A549 treated with CORT108297 at 1 μM for 4 hours (cell line): ENCODE measurements around the gene PPP1R27. TPM values are rescaled to one million over a fixed set of nuclear protein-coding genes. Genes with fewer than 3 reads are reported as not detected.

Experiments
- total RNA-seq: library from RNA; stranded (reverse); fragments of 200-300 nt; extraction: Qiagen RNA extraction; gene quantifications from 5 replicates; pipeline ENCODE4 v1.2.3, GENCODE V29; 2022

PPP1R27 gene, protein sequence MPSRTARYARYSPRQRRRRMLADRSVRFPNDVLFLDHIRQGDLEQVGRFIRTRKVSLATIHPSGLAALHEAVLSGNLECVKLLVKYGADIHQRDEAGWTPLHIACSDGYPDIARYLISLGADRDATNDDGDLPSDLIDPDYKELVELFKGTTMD
- total RNA-seq, result 0.10 to 0.43 TPM (median 0.17 TPM) in 4 of 5 replicates, not detected in the other

DNA sequence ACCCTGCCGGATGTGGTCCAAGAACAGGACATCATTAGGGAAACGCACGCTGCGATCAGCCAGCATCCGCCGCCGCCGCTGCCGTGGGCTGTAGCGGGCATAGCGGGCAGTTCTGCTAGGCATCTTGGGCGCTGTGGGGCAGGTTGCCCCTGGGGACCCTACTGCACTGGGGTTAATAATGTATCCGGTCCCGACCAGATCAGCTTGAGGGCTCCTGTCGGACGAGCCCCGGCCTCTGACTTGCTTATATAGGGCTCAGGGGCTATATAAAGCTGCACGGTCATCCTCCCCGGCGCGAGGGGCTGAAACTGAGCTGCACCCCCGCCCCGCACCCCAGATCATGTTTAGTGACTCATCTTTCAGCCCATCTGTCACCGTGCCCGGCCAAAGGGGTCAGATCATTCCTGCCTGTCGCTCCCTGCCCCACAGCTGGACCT is at the start of gene PPP1R27:
PPP1R27 (minus strand) TSS at position 220 of the 437 bp plus-strand sequence; CDS start at position 123, 97 bp downstream.

DNA sequence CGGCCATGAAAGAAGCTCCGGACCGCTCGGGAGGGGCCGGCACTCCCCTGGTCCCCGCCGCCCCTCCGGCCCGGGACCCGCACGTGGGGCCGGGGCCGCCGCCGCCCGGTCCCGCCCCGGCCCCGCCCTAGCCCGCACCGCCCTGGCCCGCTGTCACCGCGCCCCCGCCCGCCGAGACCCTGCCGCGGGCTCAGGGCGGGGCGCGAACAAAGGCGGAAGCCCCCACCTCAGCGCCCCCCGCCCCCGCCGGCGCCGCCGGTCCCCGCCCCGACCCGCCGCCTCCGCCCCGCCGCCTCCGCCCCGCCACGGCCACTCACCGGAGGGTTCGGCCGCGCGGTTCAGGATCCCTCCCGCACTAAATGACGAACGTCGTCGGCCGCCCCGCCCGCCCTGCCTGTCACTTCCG is 36.1 kb upstream of the PPP1R27 start, which contains the start of gene ARHGDIA:
ARHGDIA (minus strand) TSS at position 357 of the 406 bp plus-strand sequence. CDS start 1,407 bp downstream, outside the sequence.

DNA sequence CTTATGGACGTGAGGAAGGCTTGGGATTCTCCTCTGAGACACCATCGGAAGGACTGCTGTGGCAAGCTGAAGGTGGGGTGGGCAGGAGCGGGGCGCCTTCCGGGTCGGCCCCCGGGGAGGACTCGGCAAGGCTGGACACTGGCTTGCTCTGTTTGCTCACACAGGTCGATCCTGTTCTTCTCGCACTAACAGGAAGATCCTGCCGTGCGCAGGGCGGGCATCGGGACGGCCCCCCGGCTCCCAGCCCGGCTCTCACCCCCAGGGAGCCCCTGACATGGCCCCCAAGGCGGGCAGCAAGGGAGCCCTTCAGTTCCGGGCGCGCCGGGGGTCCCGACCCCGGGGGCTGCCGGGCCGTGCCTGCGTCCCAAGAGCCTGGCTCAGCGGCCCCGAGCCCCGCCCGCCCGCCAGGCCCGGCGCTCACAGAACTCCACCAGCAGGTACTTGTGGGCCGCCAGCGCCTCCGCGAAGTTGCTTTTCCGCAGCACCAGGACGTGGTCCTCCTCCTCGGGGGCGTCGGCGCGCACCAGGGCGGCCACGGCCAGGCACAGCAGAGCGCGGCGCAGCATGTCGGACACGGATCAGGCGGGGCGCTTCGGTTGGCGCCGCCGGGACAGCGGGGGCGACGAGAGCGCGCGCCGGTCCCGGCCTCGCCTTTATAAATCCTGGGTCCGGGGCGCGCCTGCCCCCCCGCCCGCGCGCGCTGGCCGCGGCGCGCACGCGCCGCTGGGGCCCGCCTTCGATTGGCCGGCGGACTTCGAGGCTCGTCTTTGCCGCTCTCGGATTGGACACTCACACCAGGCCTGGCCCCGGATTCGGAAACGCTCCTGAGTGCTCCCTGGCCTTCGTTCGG is 25.3 kb upstream of the PPP1R27 start, which contains the start of gene P4HB:
P4HB (minus strand) TSS at position 630 of the 850 bp plus-strand sequence; CDS start at position 566, 64 bp downstream.

DNA sequence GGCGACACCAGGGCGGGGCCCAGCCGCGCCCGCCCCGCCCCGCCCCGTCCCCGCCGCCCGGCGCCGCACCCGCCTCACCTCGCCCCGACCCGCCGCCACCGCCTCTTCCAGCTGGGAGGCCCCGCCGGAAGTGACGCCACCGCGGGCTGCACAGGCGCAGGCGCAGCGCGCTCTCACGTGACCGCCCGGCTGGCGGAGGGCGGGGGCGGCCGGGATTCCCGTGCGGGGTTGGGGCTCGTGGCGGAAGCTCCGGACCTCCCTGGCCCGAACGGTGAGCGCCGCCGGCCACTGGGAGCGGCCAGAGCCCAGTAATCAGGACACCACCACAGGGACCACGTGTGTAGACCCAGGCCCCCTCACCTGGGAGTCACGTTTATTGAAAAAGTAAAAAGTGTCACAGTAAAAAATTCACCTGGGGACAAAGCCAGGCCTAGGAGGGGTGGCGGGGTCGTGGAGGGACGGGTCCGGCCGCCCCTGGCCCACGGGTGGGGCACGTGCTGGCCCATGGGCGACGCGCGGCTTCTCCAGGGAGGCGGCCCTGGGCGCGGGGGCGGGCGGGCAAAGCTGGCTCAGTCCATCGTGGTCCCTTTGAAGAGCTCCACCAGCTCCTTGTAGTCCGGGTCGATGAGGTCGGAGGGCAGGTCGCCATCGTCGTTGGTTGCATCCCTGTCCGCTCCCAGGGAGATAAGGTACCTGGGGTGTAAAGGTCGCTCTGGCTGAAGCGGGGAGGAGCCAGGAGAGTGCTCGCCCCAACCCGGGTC is 1.5 kb downstream of the PPP1R27 start, which contains the start of gene MCRIP1:
MCRIP1 (minus strand) TSS at position 132 of the 761 bp plus-strand sequence. CDS start 8,785 bp downstream, outside the sequence.

DNA sequence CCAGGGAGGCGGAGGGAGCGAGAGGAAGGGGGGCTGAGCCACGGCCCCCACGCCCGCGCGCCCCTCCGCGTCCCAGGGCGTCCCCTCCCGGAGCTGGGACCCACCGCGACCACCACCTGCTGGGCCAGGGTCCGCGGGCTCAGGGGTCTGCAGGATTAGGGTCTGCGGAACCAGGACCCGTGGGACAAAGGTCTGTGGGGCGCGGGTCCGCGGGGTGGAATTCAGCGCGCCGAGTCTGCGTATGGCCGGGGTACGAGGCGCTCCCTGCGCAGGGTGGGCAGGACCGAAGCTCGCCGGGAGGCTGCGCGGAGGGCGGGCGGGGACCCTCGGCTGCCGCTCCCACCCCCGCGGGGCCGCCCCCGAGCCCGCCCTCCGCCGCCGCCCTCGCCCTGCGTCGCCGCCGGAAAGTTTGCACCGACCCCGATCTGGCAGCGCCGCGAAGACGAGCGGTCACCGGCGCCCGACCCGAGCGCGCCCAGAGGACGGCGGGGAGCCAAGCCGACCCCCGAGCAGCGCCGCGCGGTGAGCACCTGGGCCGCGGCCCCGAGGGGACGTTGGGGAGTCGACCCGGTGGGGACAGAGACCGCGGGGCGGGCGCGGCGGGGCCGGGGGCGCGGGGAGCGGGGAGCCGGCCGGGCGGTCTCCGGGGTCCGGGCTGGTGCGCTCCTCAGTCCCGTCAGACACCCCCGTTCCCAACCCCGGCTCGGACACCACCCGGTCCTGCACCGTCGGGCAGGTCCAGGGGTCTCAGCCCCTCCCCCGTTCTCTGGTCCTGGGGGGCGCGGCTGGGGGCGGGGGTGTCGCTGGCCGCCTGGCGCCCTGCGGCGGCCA is 30.9 kb downstream of the PPP1R27 start, which contains the start of gene GCGR:
GCGR (plus strand) TSS at position 423 of the 831 bp plus-strand sequence. CDS start 4,869 bp downstream, outside the sequence.

Other genes starting within 250 kb of the PPP1R27 start
- 85.0 to 106 TPM (median 100 TPM) in 5 replicates for gene NPLOC4, start 197.9 kb downstream of the PPP1R27 start, total RNA-seq
- 4.7 to 6.7 TPM (median 5.5 TPM) in 5 replicates for gene TSPAN10, start 197.9 kb downstream of the PPP1R27 start, total RNA-seq
- gene PDE6G, start 178.5 kb downstream of the PPP1R27 start, total RNA-seq, result 1.5 to 3.5 TPM (median 2.3 TPM) in 5 replicates
- 36.8 to 67.2 TPM (median 66.0 TPM) in 5 replicates for gene OXLD1, start 168.4 kb downstream of the PPP1R27 start, total RNA-seq
- gene CCDC137, start 168.3 kb downstream of the PPP1R27 start, total RNA-seq, result 60.1 to 73.6 TPM (median 66.8 TPM) in 5 replicates
- 45.1 to 55.5 TPM (median 52.3 TPM) in 5 replicates for gene ARL16, start 151.3 kb downstream of the PPP1R27 start, total RNA-seq
- gene HGS, start 151.0 kb downstream of the PPP1R27 start, total RNA-seq, result 142 to 227 TPM (median 216 TPM) in 5 replicates
- gene MRPL12, start 131.7 kb downstream of the PPP1R27 start, total RNA-seq, result 218 to 333 TPM (median 307 TPM) in 5 replicates
- 27.8 to 48.8 TPM (median 47.9 TPM) in 5 replicates for gene SLC25A10, start 122.8 kb downstream of the PPP1R27 start, total RNA-seq
- 0.17 to 0.50 TPM (median 0.23 TPM) in 5 replicates for gene GCGR, start 30.9 kb downstream of the PPP1R27 start, total RNA-seq
- gene MCRIP1, start 1.8 kb downstream of the PPP1R27 start, total RNA-seq, result 78.0 to 115 TPM (median 102 TPM) in 5 replicates
- 690 to 732 TPM (median 705 TPM) in 5 replicates for gene P4HB, start 25.5 kb upstream of the PPP1R27 start, total RNA-seq
- gene ARHGDIA, start 36.3 kb upstream of the PPP1R27 start, total RNA-seq, result 603 to 678 TPM (median 626 TPM) in 5 replicates
- 170 to 255 TPM (median 241 TPM) in 5 replicates for gene ALYREF, start 56.5 kb upstream of the PPP1R27 start, total RNA-seq
- gene ANAPC11, start 56.7 kb upstream of the PPP1R27 start, total RNA-seq, result 182 to 330 TPM (median 298 TPM) in 5 replicates
- gene NPB, start 67.2 kb upstream of the PPP1R27 start, total RNA-seq, result 0.51 to 0.77 TPM (median 0.61 TPM) in 5 replicates
- gene PCYT2, start 76.3 kb upstream of the PPP1R27 start, total RNA-seq, result 12.9 to 17.1 TPM (median 16.7 TPM) in 5 replicates
- gene SIRT7, start 83.1 kb upstream of the PPP1R27 start, total RNA-seq, result 28.6 to 46.2 TPM (median 44.4 TPM) in 5 replicates
- gene MAFG, start 92.7 kb upstream of the PPP1R27 start, total RNA-seq, result 29.9 to 49.3 TPM (median 41.7 TPM) in 5 replicates
- 66.6 to 94.6 TPM (median 92.7 TPM) in 5 replicates for gene PYCR1, start 102.2 kb upstream of the PPP1R27 start, total RNA-seq
- gene MYADML2, start 112.2 kb upstream of the PPP1R27 start, total RNA-seq, result not detected in 5 replicates
- gene NOTUM, start 126.1 kb upstream of the PPP1R27 start, total RNA-seq, result 0.30 to 0.57 TPM (median 0.45 TPM) in 5 replicates
- gene ASPSCR1, start 142.6 kb upstream of the PPP1R27 start, total RNA-seq, result 23.6 to 32.1 TPM (median 29.2 TPM) in 5 replicates
- 148 to 219 TPM (median 196 TPM) in 5 replicates for gene CENPX, start 187.8 kb upstream of the PPP1R27 start, total RNA-seq
- gene LRRC45, start 188.3 kb upstream of the PPP1R27 start, total RNA-seq, result 10.5 to 20.2 TPM (median 16.2 TPM) in 5 replicates
- 22.8 to 41.7 TPM (median 37.9 TPM) in 5 replicates for gene RAC3, start 196.6 kb upstream of the PPP1R27 start, total RNA-seq
- gene DCXR, start 202.6 kb upstream of the PPP1R27 start, total RNA-seq, result 64.0 to 107 TPM (median 101 TPM) in 5 replicates
- 16.5 to 27.3 TPM (median 26.4 TPM) in 5 replicates for gene RFNG, start 216.8 kb upstream of the PPP1R27 start, total RNA-seq
- 100 to 150 TPM (median 145 TPM) in 5 replicates for gene GPS1, start 216.8 kb upstream of the PPP1R27 start, total RNA-seq
- gene DUS1L, start 230.8 kb upstream of the PPP1R27 start, total RNA-seq, result 77.1 to 164 TPM (median 141 TPM) in 5 replicates